HL-60 (cell line): ENCODE results near the gene WNT7B.

Experiments used
- POLR2AphosphoS5 ChIP-seq: IDR thresholded peaks from 2 replicates; pipeline ENCODE4 v1.6.1; 2012; ENCODE audit warnings: low read depth
- TF ChIP-seq, protein P1 (sequence below): IDR thresholded peaks from one replicate; pipeline ENCODE4 v1.5.1; 2011; ENCODE audit warnings: low read length, control low read depth, inconsistent platforms; ENCODE audit not compliant: insufficient read depth

GRCh38 chr22:45878901-45879551 lies 97.9 kb downstream of the WNT7B start:
- TF ChIP-seq, protein P1, sequence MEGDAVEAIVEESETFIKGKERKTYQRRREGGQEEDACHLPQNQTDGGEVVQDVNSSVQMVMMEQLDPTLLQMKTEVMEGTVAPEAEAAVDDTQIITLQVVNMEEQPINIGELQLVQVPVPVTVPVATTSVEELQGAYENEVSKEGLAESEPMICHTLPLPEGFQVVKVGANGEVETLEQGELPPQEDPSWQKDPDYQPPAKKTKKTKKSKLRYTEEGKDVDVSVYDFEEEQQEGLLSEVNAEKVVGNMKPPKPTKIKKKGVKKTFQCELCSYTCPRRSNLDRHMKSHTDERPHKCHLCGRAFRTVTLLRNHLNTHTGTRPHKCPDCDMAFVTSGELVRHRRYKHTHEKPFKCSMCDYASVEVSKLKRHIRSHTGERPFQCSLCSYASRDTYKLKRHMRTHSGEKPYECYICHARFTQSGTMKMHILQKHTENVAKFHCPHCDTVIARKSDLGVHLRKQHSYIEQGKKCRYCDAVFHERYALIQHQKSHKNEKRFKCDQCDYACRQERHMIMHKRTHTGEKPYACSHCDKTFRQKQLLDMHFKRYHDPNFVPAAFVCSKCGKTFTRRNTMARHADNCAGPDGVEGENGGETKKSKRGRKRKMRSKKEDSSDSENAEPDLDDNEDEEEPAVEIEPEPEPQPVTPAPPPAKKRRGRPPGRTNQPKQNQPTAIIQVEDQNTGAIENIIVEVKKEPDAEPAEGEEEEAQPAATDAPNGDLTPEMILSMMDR: no peak
- no peak for TF ChIP-seq POLR2AphosphoS5
